Natural killer cell (primary cell): ENCODE data around the gene LHX3. TPM values are rescaled to one million over a fixed set of nuclear protein-coding genes. Genes with fewer than 3 reads are reported as not detected.

ENCODE experiments used
- ATAC-seq, 3 donors: fragments of 150-1000 bp in 2 of 3; fragments of 200-7000 bp in 1 of 3; cut with Tn5 transposase; 1 replicate in 1 of 3; 2 replicates in 2 of 3; pipeline ENCODE4 v1.10.0; 2021; ENCODE audit warnings: mild to moderate bottlenecking in 2 of 3, moderate library complexity in 2 of 3
- DNase-seq, 2 donors: peaks; one replicate each; pipeline versions ENCODE4 v3.0.0 to v3.0.0-alpha.2; 2013 to 2021; ENCODE audit warnings: mixed read lengths in 1 of 2
- H3K27ac ChIP-seq: one replicate; pipeline ENCODE4 v1.5.1; 2013; ENCODE audit warnings: mild to moderate bottlenecking, low read length
- H3K27me3 ChIP-seq: one replicate; pipeline ENCODE4 v1.6.1; 2013; ENCODE audit warnings: low read length; ENCODE audit not compliant: control insufficient read depth, insufficient read depth
- H3K36me3 ChIP-seq: one replicate; pipeline ENCODE4 v1.6.1; 2013; ENCODE audit warnings: low read length; ENCODE audit not compliant: control insufficient read depth, insufficient read depth
- H3K4me1 ChIP-seq: one replicate; pipeline ENCODE4 v1.6.1; 2013; ENCODE audit warnings: low read length; ENCODE audit not compliant: control insufficient read depth, insufficient read depth
- H3K4me3 ChIP-seq: one replicate; pipeline ENCODE4 v1.5.1; 2013; ENCODE audit warnings: low read length
- H3K9me3 ChIP-seq: one replicate; pipeline ENCODE4 v1.6.1; 2013; ENCODE audit warnings: low read length; ENCODE audit not compliant: control insufficient read depth, insufficient read depth
- H3K27ac Mint-ChIP-seq, 2 donors: one replicate each; pipeline ENCODE4 v1.8.0; 2022; ENCODE audit warnings: mild to moderate bottlenecking in 2 of 2, mixed read lengths in 2 of 2, moderate library complexity in 1 of 2
- H3K27me3 Mint-ChIP-seq, 2 donors: one replicate each; pipeline ENCODE4 v1.8.0; 2022; ENCODE audit warnings: low read depth in 2 of 2, mixed read lengths in 2 of 2
- H3K36me3 Mint-ChIP-seq: one replicate; pipeline ENCODE4 v1.8.0; 2022; ENCODE audit warnings: mixed read lengths
- H3K4me1 Mint-ChIP-seq, 2 donors: one replicate each; pipeline ENCODE4 v1.8.0; 2022; ENCODE audit warnings: mixed read lengths in 2 of 2
- H3K4me3 Mint-ChIP-seq: one replicate; pipeline ENCODE4 v1.8.0; 2022; ENCODE audit warnings: mild to moderate bottlenecking, moderate library complexity, mixed read lengths
- H3K9me3 Mint-ChIP-seq, 2 donors: one replicate each; pipeline ENCODE4 v1.8.0; 2022; ENCODE audit warnings: mixed read lengths in 2 of 2
- WGBS: methylation state at CpG from one replicate; pipeline ENCODE4 v1.1.7; 2013; ENCODE audit warnings: missing lambda C conversion rate; ENCODE audit not compliant: insufficient coverage; 5-methylcytosine and 5-hydroxymethylcytosine counted together
- intact Hi-C: fragments of 100-400 bp; cut with micrococcal nuclease; formaldehyde crosslinking; loops from one replicate; pipeline ENCODE4 v1.14.2; 2022
- total RNA-seq, 4 donors: library from RNA; stranded (reverse); fragments of 120-200 nt in 1 of 4; gene quantifications; one replicate each; pipeline versions ENCODE4 v1.2.3 to v1.2.4, GENCODE V29; 2013 to 2022
- TF ChIP-seq, protein P1 (sequence below): fragments of 200-600 bp; IDR thresholded peaks from one replicate; pipeline ENCODE4 v1.8.0; 2022; ENCODE audit warnings: antibody characterized with exemption

Gene LHX3
- total RNA-seq, 3 donors from 2014 or later (not counting 1 experiment from before 2014, with no cell fraction given), result 0.38 TPM; not detected in 2

DNA sequence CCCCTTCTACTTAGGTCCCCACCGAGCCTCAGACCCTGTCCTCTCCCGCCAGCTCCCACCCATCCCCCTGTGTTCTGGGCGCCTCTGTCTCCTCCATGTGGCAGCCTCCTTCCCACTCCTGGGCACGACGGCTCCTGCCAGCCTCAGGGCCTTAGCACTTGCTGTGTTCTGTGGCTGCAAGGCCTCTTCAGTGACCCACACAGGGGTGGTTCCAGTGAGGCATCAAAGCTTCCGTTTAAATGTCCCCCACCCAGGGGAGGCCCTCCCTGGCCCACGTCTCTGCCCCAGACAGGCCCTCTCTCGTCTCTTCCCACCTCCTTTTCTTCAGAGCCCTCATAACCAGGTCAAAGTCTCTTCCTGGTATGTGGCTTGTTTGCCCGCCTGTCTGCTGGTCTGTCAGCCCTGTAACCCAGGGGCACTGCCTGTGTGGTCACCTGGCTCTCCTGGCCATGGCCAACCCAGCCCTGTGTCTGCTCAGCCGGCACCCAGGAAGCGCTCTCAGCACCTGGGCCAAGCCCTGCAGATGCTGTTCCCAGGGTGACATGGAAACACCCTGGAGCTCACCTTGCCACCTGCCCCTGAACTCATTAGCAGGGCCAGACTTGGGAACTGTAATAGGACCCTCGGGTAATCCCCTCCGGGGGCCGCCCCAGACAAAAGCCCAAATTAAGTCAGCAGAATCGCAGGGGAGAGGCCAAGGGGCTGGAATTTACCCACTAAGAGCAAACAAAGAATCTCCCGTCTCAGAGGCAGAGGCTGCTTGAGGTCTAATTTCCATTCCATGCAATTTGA is 33.7 kb downstream of the LHX3 start:
- Mint-ChIP-seq H3K4me3 (no peak overlapping the region), H3K9me3 (no peaks in the 10 kb centered on the region), H3K36me3 (no peaks in the 10 kb centered on the region), H3K27me3 (peaks cover 12 to 14% of the 10 kb centered on the region in 2 donors), H3K27ac (no peak overlapping the region), H3K4me1 (peaks cover 0 to 3% of the 10 kb centered on the region in 2 donors)
- Histone ChIP-seq H3K27ac (no peak overlapping the region), H3K27me3 (peaks cover 2% of the 10 kb centered on the region), H3K36me3 (no peaks in the 10 kb centered on the region), H3K9me3 (no peaks in the 10 kb centered on the region), H3K4me3 (no peak overlapping the region), H3K4me1 (no peaks in the 10 kb centered on the region)
- TF ChIP-seq, protein P1, sequence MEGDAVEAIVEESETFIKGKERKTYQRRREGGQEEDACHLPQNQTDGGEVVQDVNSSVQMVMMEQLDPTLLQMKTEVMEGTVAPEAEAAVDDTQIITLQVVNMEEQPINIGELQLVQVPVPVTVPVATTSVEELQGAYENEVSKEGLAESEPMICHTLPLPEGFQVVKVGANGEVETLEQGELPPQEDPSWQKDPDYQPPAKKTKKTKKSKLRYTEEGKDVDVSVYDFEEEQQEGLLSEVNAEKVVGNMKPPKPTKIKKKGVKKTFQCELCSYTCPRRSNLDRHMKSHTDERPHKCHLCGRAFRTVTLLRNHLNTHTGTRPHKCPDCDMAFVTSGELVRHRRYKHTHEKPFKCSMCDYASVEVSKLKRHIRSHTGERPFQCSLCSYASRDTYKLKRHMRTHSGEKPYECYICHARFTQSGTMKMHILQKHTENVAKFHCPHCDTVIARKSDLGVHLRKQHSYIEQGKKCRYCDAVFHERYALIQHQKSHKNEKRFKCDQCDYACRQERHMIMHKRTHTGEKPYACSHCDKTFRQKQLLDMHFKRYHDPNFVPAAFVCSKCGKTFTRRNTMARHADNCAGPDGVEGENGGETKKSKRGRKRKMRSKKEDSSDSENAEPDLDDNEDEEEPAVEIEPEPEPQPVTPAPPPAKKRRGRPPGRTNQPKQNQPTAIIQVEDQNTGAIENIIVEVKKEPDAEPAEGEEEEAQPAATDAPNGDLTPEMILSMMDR, result no peak
- ATAC-seq (no peak), DNase-seq (no peak)
- intact Hi-C loops, result no loop called here
- 66% methylated on average over 16 of the region's 16 CpGs for WGBS

DNA sequence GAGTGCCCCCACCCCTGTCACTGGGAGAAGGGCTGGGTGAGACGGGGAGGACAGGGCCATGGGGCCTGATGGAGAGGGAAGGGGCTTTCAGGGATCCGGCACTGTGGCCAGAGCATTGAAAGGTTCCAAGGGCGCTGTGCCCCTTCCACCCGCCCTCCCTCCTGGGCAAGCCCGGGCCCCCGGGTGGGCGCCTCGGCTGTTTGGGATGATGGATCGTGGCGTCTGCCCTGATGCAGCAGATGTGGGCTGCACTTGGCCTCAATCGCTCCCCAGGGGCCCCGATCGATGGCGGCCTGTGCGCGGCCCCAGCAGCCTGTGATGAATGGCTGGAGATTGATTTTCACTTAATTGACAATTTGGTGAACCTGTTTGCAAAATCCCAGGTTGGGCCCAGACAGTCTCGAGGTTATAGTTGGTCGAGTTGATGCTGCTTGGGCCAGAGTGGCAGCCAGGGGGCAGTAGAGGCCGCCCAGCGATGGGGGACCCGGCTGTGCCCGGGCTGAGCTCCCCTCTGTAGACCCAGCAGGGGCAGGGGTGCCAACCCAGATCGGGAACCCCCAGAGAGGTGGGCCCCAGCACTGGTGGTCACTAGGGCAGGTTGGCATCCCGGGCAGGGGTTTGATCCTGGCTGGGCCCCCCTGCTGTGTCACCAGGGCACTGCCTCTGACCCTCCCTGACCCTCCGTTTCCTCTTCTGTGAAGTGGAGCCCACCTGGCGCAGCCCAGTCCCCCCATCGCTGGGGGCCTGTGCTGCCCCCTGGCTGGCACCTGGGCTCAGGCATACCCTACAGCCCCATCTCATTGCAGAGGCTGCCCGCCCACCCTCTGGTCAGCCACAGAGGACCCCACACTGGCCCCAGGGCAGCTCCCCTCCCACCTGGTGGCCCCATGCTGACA is 34.7 kb downstream of the LHX3 start:
- intact Hi-C loops, result loop anchor here (1.0 kb wide), 1 partner anchor 113 kb away; no protein-coding TSS in a partner anchor
- Mint-ChIP-seq H3K4me3 (no peak overlapping the region), H3K4me1 (peaks cover 0 to 3% of the 10 kb centered on the region in 2 donors), H3K27ac (no peak overlapping the region), H3K9me3 (no peaks in the 10 kb centered on the region), H3K27me3 (peaks cover 12 to 14% of the 10 kb centered on the region in 2 donors), H3K36me3 (no peaks in the 10 kb centered on the region)
- Histone ChIP-seq H3K4me3 (no peak overlapping the region), H3K4me1 (no peaks in the 10 kb centered on the region), H3K36me3 (no peaks in the 10 kb centered on the region), H3K9me3 (no peaks in the 10 kb centered on the region), H3K27ac (no peak overlapping the region), H3K27me3 (peaks cover 2% of the 10 kb centered on the region)
- WGBS, result 49% methylated on average over 28 of the region's 28 CpGs
- DNase-seq (peak; percentile 33 to 62), ATAC-seq (peak; percentile 60 to 70 (median 68))
- TF ChIP-seq, protein P1, result peak; percentile 50

DNA sequence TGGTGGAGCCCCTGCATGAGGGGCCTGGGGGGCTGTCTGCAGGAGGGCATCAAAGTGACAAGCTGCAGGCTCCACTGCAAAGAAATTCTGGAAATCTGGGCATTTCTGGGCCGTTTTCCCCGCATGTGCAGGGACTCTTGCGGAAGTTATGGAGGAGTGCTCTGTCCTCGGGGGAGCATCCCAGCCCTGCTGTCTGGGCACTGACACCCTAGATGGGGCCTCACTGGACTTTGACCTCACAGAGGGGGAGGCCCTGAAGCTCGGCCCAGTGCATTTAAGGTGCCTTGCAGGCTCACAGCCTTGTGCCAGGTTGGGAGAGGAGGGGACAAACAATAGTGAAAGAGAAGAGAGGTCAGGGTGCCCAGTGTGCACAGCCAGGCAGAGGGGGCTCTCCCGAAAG is 35.4 kb downstream of the LHX3 start:
- Histone ChIP-seq H3K36me3 (no peaks in the 10 kb centered on the region), H3K4me3 (no peak overlapping the region), H3K4me1 (no peaks in the 10 kb centered on the region), H3K9me3 (no peaks in the 10 kb centered on the region), H3K27me3 (peaks cover 2% of the 10 kb centered on the region), H3K27ac (no peak overlapping the region)
- Mint-ChIP-seq H3K27me3 (peaks cover 12 to 18% of the 10 kb centered on the region in 2 donors), H3K27ac (no peak overlapping the region), H3K4me1 (peaks cover 0 to 3% of the 10 kb centered on the region in 2 donors), H3K4me3 (no peak overlapping the region), H3K36me3 (no peaks in the 10 kb centered on the region), H3K9me3 (no peaks in the 10 kb centered on the region)
- no peak for DNase-seq
- TF ChIP-seq, protein P1, result no peak
- WGBS, result 75% methylated on average over 6 of the region's 6 CpGs
- intact Hi-C loops, result no loop called here
- ATAC-seq, result no peak
